OCI-LY1 (cell line): ENCODE measurements around the gene REXO4.

Experiments
- H2AFZ ChIP-seq: fragments of 200-600 bp; sonication (generic), shearing (Covaris generic); 2 replicates; pipeline ENCODE4 v1.6.0; 2014; ENCODE audit warnings: antibody characterized with exemption, mild to moderate bottlenecking, low read length
- H3F3A ChIP-seq: fragments of 200-600 bp; sonication (generic), shearing (Covaris generic); 2 replicates; pipeline ENCODE4 v1.6.0; 2014; ENCODE audit warnings: mild to moderate bottlenecking, antibody characterized with exemption, low read length, moderate library complexity; ENCODE audit not compliant: insufficient read depth
- H3K27ac ChIP-seq: fragments of 200-600 bp; sonication (generic); 2 replicates; pipeline ENCODE4 v1.5.1; 2014; ENCODE audit warnings: low read length, mixed run types, mild to moderate bottlenecking, low read depth; ENCODE audit not compliant: poor library complexity, severe bottlenecking
- H3K27me3 ChIP-seq: fragments of 200-600 bp; sonication (generic); 2 replicates; pipeline ENCODE4 v1.6.0; 2014; ENCODE audit warnings: antibody characterized with exemption, mild to moderate bottlenecking, low read length, moderate library complexity; ENCODE audit not compliant: insufficient read depth
- H3K36me3 ChIP-seq: fragments of 200-600 bp; sonication (generic); 2 replicates; pipeline ENCODE4 v1.6.1; 2014; ENCODE audit warnings: mild to moderate bottlenecking, antibody characterized with exemption, low read length, moderate library complexity, mixed read lengths; ENCODE audit not compliant: insufficient read depth
- H3K4me1 ChIP-seq: fragments of 200-600 bp; sonication (generic); 2 replicates; pipeline ENCODE4 v1.5.1; 2014; ENCODE audit warnings: mild to moderate bottlenecking, low read length, moderate library complexity; ENCODE audit not compliant: insufficient read depth, severe bottlenecking
- H3K4me2 ChIP-seq: fragments of 200-600 bp; sonication (generic), shearing (Covaris generic); 2 replicates; pipeline ENCODE4 v1.6.1; 2014; ENCODE audit warnings: low read length
- H3K4me3 ChIP-seq: fragments of 200-600 bp; sonication (generic); 2 replicates; pipeline ENCODE4 v1.5.1; 2014; ENCODE audit warnings: low read length, low read depth, mild to moderate bottlenecking, mixed read lengths; ENCODE audit not compliant: poor library complexity, severe bottlenecking
- H3K79me2 ChIP-seq: fragments of 200-600 bp; shearing (Covaris generic); 2 replicates; pipeline ENCODE4 v1.6.1; 2016; ENCODE audit warnings: mixed run types, low read length, mixed read lengths; ENCODE audit not compliant: insufficient read depth
- H3K9ac ChIP-seq: fragments of 200-600 bp; sonication (generic), shearing (Covaris generic); 2 replicates; pipeline ENCODE4 v1.6.1; 2014; ENCODE audit warnings: mild to moderate bottlenecking, low read length, mixed read lengths
- H3K9me2 ChIP-seq: fragments of 200-600 bp; sonication (generic), shearing (Covaris generic); 2 replicates; pipeline ENCODE4 v1.6.1; 2014; ENCODE audit warnings: low read depth, mild to moderate bottlenecking, low read length, mixed read lengths
- H3K9me3 ChIP-seq: fragments of 200-600 bp; shearing (Covaris generic); 2 replicates; pipeline ENCODE4 v1.6.1; 2014; ENCODE audit warnings: low read length, mixed read lengths
- H4K20me1 ChIP-seq: fragments of 200-600 bp; sonication (generic), shearing (Covaris generic); 2 replicates; pipeline ENCODE4 v1.6.0; 2016; ENCODE audit warnings: mild to moderate bottlenecking, low read length; ENCODE audit not compliant: insufficient read depth
- EZH2 ChIP-seq: fragments of 200-600 bp; sonication (generic), shearing (Covaris generic); IDR thresholded peaks from 2 replicates; pipeline ENCODE4 v1.8.0; 2017; ENCODE audit warnings: borderline replicate concordance, mixed run types, mild to moderate bottlenecking, antibody characterized with exemption, low read length, moderate library complexity, mixed read lengths
- TF ChIP-seq, protein P1 (sequence below): fragments of 200-600 bp; sonication (generic), shearing (Covaris generic); IDR thresholded peaks from 2 replicates; pipeline ENCODE4 v1.5.1; 2017; ENCODE audit warnings: mild to moderate bottlenecking, antibody characterized with exemption, low read length, moderate library complexity, mixed read lengths

REXO4 gene

DNA sequence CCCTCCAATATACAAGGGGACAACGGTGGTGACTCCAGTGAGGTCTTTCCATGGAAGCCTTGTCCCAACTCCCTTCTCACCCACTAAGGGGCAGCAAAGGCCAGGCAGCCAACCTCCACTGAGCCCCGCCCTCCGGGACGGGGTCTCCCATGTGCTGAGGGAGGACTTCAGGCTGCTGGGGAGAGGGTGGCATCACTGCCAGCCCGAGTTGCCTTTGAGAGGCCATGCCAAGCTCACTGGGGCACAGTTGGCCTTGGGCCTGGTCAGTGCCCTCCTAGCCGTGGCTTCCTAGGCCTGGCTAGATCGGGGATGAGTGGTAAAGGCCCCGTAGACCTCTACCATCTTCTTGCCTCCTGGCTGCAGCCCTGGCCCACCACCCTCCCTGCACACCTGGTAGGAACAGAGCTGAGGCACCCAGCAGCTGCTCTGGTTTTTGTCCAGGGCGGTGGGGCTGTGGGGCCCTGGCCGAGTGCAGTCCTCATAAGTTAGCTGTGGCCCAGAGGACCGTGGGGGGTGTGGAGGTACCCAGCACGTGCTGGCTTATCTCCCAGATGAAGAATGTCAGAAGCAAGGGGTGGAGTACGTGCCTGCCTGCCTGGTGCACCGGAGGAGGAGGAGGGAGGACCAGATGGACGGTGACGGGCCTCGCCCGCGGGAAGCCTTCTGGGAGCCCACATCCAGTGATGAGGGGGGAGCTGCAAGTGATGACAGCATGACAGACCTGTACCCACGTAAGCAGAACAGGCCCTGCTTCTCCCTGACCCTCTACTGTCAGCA is 58.2 kb downstream of the REXO4 start:
- Histone ChIP-seq H3K4me1 (peaks cover 26% of the 10 kb centered on the region), H3K27ac (no peak overlapping the region), H3K79me2 (no peaks in the 10 kb centered on the region; the same call in 1 of the 2 replicates), H3K27me3 (no peaks in the 10 kb centered on the region), H3K36me3 (peaks cover 67% of the 10 kb centered on the region), H2AFZ (no peak overlapping the region), H3K9ac (no peak overlapping the region), H3K9me2 (no peaks in the 10 kb centered on the region), H3F3A (peaks cover 4% of the 10 kb centered on the region; the same call in 1 of the 2 replicates), H3K4me3 (no peak overlapping the region), H3K9me3 (no peaks in the 10 kb centered on the region), H4K20me1 (no peaks in the 10 kb centered on the region), H3K4me2 (no peak overlapping the region)
- TF ChIP-seq EZH2, result no peak

DNA sequence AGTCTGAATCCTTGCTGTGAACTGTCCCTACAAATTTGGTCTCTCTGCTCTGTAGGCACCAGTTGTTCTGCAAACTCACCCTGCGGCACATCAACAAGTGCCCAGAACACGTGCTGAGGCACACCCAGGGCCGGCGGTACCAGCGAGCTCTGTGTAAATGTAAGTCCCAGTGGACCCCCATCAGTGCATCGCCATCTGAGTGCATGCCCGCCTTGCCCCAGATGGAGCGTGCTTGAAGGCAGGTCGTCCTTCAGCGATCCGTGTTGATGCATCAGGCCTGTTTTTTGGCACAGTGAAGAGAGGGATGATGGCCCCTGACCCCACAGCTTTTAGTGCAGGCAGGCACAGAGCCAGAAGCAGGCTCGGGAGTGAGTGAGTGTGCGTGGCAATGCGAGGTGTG is 60.2 kb downstream of the REXO4 start:
- Histone ChIP-seq H3K4me3 (peak overlapping the region; percentile 90), H3K9me3 (no peaks in the 10 kb centered on the region), H3K4me1 (peaks cover 29% of the 10 kb centered on the region), H3K27ac (no peak overlapping the region), H2AFZ (no peak overlapping the region), H3K9me2 (no peaks in the 10 kb centered on the region), H3K79me2 (no peaks in the 10 kb centered on the region; the same call in 1 of the 2 replicates), H4K20me1 (no peaks in the 10 kb centered on the region), H3K27me3 (no peaks in the 10 kb centered on the region), H3K36me3 (peaks cover 61% of the 10 kb centered on the region), H3F3A (peaks cover 9% of the 10 kb centered on the region), H3K4me2 (peak overlapping the region; percentile 95), H3K9ac (peak overlapping the region; percentile 80; the same call in 1 of the 2 replicates)
- TF ChIP-seq, protein P1, sequence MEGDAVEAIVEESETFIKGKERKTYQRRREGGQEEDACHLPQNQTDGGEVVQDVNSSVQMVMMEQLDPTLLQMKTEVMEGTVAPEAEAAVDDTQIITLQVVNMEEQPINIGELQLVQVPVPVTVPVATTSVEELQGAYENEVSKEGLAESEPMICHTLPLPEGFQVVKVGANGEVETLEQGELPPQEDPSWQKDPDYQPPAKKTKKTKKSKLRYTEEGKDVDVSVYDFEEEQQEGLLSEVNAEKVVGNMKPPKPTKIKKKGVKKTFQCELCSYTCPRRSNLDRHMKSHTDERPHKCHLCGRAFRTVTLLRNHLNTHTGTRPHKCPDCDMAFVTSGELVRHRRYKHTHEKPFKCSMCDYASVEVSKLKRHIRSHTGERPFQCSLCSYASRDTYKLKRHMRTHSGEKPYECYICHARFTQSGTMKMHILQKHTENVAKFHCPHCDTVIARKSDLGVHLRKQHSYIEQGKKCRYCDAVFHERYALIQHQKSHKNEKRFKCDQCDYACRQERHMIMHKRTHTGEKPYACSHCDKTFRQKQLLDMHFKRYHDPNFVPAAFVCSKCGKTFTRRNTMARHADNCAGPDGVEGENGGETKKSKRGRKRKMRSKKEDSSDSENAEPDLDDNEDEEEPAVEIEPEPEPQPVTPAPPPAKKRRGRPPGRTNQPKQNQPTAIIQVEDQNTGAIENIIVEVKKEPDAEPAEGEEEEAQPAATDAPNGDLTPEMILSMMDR, result no peak
- no peak for TF ChIP-seq EZH2

DNA sequence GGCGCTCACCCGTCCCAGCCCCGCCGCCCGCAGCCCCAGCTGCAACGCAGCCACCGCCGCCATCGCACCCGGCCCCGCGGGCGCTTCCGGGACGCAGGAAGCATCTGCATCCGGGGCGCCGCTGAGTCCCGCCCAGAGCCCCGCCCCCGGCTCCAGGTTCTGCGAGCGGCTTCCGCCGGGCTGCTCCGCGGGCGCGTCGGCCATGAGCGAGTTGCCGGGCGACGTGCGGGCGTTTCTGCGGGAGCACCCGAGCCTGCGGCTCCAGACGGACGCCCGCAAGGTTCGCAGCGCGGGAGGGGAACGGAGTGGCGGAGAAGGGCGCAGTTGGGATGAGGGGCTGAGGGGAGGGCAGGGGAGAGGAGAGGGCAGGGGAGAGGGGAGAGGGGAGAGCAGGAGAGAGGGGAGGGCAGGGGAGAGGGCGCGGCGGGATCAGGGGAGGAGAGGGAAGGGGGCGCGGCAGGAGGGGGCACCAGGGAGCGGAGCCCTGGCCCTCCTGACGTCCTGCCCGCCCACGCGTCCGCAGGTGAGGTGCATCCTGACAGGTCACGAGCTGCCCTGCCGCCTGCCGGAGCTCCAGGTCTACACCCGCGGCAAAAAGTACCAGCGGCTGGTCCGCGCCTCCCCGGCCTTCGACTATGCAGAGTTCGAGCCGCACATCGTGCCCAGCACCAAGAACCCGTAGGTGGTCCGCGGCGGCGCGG is 61.3 kb downstream of the REXO4 start, which contains the start of the genes SURF1 and SURF2:
Gene SURF1, minus strand, starts transcription at position 97 of the 701 bp plus-strand sequence. Its CDS starts 34 bp downstream, at position 63.
Gene SURF2, plus strand, starts transcription at position 160 of the 701 bp plus-strand sequence. Its CDS starts 43 bp downstream, at position 203.
- Histone ChIP-seq H3K4me3 (peak within 1 kb of the TSS; percentile 90), H3K9ac (peak within 1 kb of the TSS; percentile 84), H3K79me2 (no peaks in the 10 kb centered on the region; the same call in 1 of the 2 replicates), H3F3A (peaks cover 13% of the 10 kb centered on the region), H3K36me3 (peaks cover 61% of the 10 kb centered on the region), H3K9me3 (no peaks in the 10 kb centered on the region), H4K20me1 (no peaks in the 10 kb centered on the region), H3K9me2 (no peaks in the 10 kb centered on the region), H3K27me3 (no peaks in the 10 kb centered on the region), H3K4me1 (peaks cover 29% of the 10 kb centered on the region), H2AFZ (no peak within 1 kb of the TSS), H3K27ac (peak within 1 kb of the TSS; percentile 49), H3K4me2 (peak within 1 kb of the TSS; percentile 95)
- no peak for TF ChIP-seq EZH2
- TF ChIP-seq, protein P1, result peak; percentile 27; the same call in 1 of the 2 replicates
